Erythroblast (primary cell): ENCODE measurements around the gene RASA3.

Source experiments
- GATA1 ChIP-seq: IDR thresholded peaks from 2 replicates; pipeline ENCODE4 v1.6.1; 2011; ENCODE audit warnings: low read depth, mild to moderate bottlenecking, control low read depth, low read length, moderate library complexity
- POLR2A ChIP-seq: IDR thresholded peaks from 2 replicates; pipeline ENCODE4 v1.6.1; 2011; ENCODE audit warnings: mild to moderate bottlenecking, low read length

- no peak for TF ChIP-seq POLR2A
- TF ChIP-seq GATA1 = no peak
These were observed 140.7 kb downstream of the RASA3 start for GRCh38 chr13:113991676-113992179.
